SK-N-SH treated with all-trans-retinoic acid at 6 μM for 48 hours (cell line): Measurements from ENCODE around the gene SLC25A18.

Experiments used
- ATAC-seq: fragments of 200-7000 bp; cut with Tn5 transposase; 3 replicates; pipeline ENCODE4 v1.9.1; 2020; ENCODE audit warnings: mild to moderate bottlenecking, moderate library complexity
- CREB5 ChIP-seq: fragments of 250-450 bp; sonication (Bioruptor Pico); IDR thresholded peaks from 2 replicates; pipeline ENCODE4 v1.5.1; 2020; ENCODE audit warnings: low read depth, mild to moderate bottlenecking, moderate library complexity
- CSDC2 ChIP-seq: fragments of 250-450 bp; sonication (Bioruptor Pico); IDR thresholded peaks from 2 replicates; pipeline ENCODE4 v1.5.0; 2020; ENCODE audit warnings: mild to moderate bottlenecking, moderate library complexity
- GLIS3 ChIP-seq: fragments of 250-450 bp; sonication (Bioruptor Pico); IDR thresholded peaks from 2 replicates; pipeline ENCODE4 v1.5.0; 2020; ENCODE audit warnings: mild to moderate bottlenecking, moderate library complexity
- OSR1 ChIP-seq: fragments of 250-450 bp; sonication (Bioruptor Pico); IDR thresholded peaks from 2 replicates; pipeline ENCODE4 v1.8.0; 2022; ENCODE audit warnings: moderate library complexity, mild to moderate bottlenecking, inconsistent platforms
- SNAI2 ChIP-seq: fragments of 250-450 bp; sonication (Bioruptor Pico); IDR thresholded peaks from 2 replicates; pipeline ENCODE4 v1.5.0; 2020; ENCODE audit warnings: mild to moderate bottlenecking, moderate library complexity
- TCF4 ChIP-seq: fragments of 250-450 bp; sonication (Bioruptor Pico); IDR thresholded peaks from 2 replicates; pipeline ENCODE4 v1.8.0; 2021; ENCODE audit warnings: mild to moderate bottlenecking, moderate library complexity, borderline replicate concordance
- TOX ChIP-seq: fragments of 250-450 bp; sonication (Bioruptor Pico); IDR thresholded peaks from 2 replicates; pipeline ENCODE4 v1.8.0; 2021; ENCODE audit warnings: mild to moderate bottlenecking, moderate library complexity, borderline replicate concordance
- TSHZ2 ChIP-seq: fragments of 250-450 bp; sonication (Bioruptor Pico); IDR thresholded peaks from 2 replicates; pipeline ENCODE4 v1.5.0; 2020; ENCODE audit warnings: mild to moderate bottlenecking, moderate library complexity
- ZC3H10 ChIP-seq: fragments of 250-450 bp; sonication (Bioruptor Pico); IDR thresholded peaks from 2 replicates; pipeline ENCODE4 v1.5.1; 2021; ENCODE audit warnings: mild to moderate bottlenecking, moderate library complexity
- ZFP3 ChIP-seq: fragments of 250-450 bp; sonication (Bioruptor Pico); IDR thresholded peaks from 2 replicates; pipeline ENCODE4 v1.5.0; 2020; ENCODE audit warnings: mild to moderate bottlenecking, moderate library complexity
- ZFP30 ChIP-seq: fragments of 450-650 bp; formaldehyde crosslinking; IDR thresholded peaks from 2 replicates; pipeline ENCODE4 v1.5.0; 2022; ENCODE audit warnings: mild to moderate bottlenecking, moderate library complexity
- ZNF70 ChIP-seq: fragments of 450-650 bp; formaldehyde crosslinking; IDR thresholded peaks from 2 replicates; pipeline ENCODE4 v1.5.0; 2020; ENCODE audit warnings: mild to moderate bottlenecking, moderate library complexity
- ZNF8 ChIP-seq: fragments of 450-650 bp; formaldehyde crosslinking; IDR thresholded peaks from 2 replicates; pipeline ENCODE4 v1.5.0; 2020; ENCODE audit warnings: mild to moderate bottlenecking, moderate library complexity
- TF ChIP-seq, protein P1 (sequence below): fragments of 250-450 bp; sonication (Bioruptor Pico); IDR thresholded peaks from 2 replicates; pipeline ENCODE4 v1.8.0; 2020; ENCODE audit warnings: mild to moderate bottlenecking, moderate library complexity, borderline replicate concordance
- TF ChIP-seq, protein P2 (sequence below): fragments of 250-450 bp; sonication (Bioruptor Pico); IDR thresholded peaks from 2 replicates; pipeline ENCODE4 v1.5.1; 2021; ENCODE audit warnings: mild to moderate bottlenecking, moderate library complexity
- TF ChIP-seq, protein P3 (sequence below): fragments of 250-450 bp; sonication (Bioruptor Pico); IDR thresholded peaks from 2 replicates; pipeline ENCODE4 v1.8.0; 2021; ENCODE audit warnings: low read depth, mild to moderate bottlenecking, moderate library complexity, borderline replicate concordance

The SLC25A18 gene

DNA sequence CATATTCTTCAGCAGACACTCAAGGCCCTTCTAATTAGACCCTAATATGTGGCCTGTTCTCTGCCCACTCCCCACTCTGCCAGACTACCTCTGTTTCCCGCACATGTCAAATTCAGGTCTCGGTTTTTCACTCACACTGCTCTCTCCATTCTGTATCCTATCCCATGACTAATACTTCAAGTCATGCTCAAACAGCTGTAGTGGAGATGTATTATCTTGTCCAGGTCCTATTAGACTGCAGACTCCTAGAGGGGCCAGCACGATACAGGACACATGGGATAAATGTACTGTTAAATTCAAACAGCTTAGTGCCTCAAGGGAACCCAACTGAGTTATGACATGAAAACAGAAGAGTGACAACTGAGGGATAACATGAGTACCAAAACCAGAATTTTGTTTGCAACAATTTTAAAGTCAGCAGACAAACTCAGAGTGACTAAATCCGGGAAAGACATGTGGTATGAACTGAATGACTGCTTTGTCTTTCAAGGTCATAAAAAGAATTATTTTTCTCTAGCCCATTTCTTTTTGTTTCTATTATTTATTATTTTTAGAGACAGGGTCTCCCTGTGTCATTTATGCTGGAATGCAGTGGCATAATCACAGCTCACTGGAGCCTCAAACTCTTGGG, 44.7 kb downstream of the SLC25A18 start (continued):
- no peak for TF ChIP-seq CREB5 (CRISPR knock-in tag)
- no peak for TF ChIP-seq CSDC2 (CRISPR knock-in tag)
- no peak for TF ChIP-seq ZFP30 (CRISPR knock-in tag)
- no peak for TF ChIP-seq SNAI2 (CRISPR knock-in tag)
- TF ChIP-seq TOX (CRISPR knock-in tag): no peak

- no peak for ATAC-seq
These were observed 48.8 kb downstream of the SLC25A18 start for GRCh38 chr22:17612057-17612456.

GRCh38 chr22:17613280-17613679, 50.0 kb downstream of the SLC25A18 start:
- TF ChIP-seq, protein P1, sequence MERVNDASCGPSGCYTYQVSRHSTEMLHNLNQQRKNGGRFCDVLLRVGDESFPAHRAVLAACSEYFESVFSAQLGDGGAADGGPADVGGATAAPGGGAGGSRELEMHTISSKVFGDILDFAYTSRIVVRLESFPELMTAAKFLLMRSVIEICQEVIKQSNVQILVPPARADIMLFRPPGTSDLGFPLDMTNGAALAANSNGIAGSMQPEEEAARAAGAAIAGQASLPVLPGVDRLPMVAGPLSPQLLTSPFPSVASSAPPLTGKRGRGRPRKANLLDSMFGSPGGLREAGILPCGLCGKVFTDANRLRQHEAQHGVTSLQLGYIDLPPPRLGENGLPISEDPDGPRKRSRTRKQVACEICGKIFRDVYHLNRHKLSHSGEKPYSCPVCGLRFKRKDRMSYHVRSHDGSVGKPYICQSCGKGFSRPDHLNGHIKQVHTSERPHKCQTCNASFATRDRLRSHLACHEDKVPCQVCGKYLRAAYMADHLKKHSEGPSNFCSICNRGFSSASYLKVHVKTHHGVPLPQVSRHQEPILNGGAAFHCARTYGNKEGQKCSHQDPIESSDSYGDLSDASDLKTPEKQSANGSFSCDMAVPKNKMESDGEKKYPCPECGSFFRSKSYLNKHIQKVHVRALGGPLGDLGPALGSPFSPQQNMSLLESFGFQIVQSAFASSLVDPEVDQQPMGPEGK (CRISPR knock-in tag): no peak
- TF ChIP-seq TSHZ2 (CRISPR knock-in tag) (no peak), GLIS3 (no peak), ZC3H10 (no peak), ZNF70 (CRISPR knock-in tag) (no peak), OSR1 (CRISPR knock-in tag) (no peak), ZFP3 (CRISPR knock-in tag) (no peak), ZFP30 (CRISPR knock-in tag) (no peak), CREB5 (CRISPR knock-in tag) (no peak), TCF4 (no peak)
- TF ChIP-seq, protein P2, sequence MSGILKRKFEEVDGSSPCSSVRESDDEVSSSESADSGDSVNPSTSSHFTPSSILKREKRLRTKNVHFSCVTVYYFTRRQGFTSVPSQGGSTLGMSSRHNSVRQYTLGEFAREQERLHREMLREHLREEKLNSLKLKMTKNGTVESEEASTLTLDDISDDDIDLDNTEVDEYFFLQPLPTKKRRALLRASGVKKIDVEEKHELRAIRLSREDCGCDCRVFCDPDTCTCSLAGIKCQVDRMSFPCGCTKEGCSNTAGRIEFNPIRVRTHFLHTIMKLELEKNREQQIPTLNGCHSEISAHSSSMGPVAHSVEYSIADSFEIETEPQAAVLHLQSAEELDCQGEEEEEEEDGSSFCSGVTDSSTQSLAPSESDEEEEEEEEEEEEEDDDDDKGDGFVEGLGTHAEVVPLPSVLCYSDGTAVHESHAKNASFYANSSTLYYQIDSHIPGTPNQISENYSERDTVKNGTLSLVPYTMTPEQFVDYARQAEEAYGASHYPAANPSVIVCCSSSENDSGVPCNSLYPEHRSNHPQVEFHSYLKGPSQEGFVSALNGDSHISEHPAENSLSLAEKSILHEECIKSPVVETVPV (CRISPR knock-in tag): no peak
- TF ChIP-seq, protein P3, sequence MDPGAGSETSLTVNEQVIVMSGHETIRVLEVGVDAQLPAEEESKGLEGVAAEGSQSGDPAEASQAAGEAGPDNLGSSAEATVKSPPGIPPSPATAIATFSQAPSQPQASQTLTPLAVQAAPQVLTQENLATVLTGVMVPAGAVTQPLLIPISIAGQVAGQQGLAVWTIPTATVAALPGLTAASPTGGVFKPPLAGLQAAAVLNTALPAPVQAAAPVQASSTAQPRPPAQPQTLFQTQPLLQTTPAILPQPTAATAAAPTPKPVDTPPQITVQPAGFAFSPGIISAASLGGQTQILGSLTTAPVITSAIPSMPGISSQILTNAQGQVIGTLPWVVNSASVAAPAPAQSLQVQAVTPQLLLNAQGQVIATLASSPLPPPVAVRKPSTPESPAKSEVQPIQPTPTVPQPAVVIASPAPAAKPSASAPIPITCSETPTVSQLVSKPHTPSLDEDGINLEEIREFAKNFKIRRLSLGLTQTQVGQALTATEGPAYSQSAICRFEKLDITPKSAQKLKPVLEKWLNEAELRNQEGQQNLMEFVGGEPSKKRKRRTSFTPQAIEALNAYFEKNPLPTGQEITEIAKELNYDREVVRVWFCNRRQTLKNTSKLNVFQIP (CRISPR knock-in tag): no peak
- no peak for ATAC-seq

More at GRCh38 chr22:17612057-17612456, 48.8 kb downstream of the SLC25A18 start:
- TF ChIP-seq, protein P3 (CRISPR knock-in tag): no peak
- TF ChIP-seq ZNF8 (CRISPR knock-in tag): no peak
- TF ChIP-seq ZFP30 (CRISPR knock-in tag): no peak
- TF ChIP-seq ZC3H10: no peak
